GM18858 (cell line): ENCODE results near the gene ADAMTS18.

ENCODE experiments used
- ATAC-seq: cut with Tn5 transposase; IDR thresholded peaks from one replicate; pipeline ENCODE4 v1.9.1; 2021; ENCODE audit not compliant: unreplicated experiment

The ADAMTS18 gene

DNA sequence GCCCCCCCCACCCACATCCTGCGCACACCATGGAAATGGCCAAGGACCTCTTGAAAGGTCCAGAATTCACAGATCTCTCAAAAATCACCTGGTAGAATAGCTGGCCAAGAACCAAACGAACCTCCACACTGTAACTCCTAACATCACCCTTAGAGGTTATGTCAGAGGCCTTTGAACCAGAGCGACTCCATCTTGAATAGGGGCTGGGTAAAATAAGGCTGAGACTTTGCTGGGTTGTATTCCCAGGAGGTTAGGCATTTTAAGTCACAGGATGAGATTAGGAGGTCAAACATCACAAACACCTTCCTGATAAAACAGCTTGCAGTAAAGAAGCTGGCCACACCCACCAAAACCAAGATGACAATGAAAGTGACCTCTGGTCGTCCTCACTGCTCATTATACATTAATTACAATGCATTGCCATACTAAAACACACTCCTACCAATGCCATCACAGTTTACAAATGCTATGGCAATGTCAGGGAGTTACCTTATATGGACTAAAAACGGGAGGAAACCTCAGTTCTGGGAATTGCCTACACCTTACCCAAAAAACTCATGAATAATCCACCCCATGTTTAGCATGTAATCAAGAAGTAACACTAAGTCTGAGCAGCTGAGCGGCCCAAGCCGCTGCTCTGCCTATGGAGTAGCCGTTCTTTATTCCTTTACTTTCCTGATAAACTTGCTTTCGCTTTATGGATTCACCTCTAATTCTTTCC is 200.9 kb downstream of the ADAMTS18 start:
- no peak for ATAC-seq
